ENCODE measurements around the gene GALNT7.

The GALNT7 gene

GRCh38 chr4:173316060-173316459 lies 147.4 kb downstream of the GALNT7 start:
- no peak for TF ChIP-seq CTCF (IDR thresholded peaks at IDR 0.05; ENCODE audit: low read depth, low read length)
- no peak for DNase-seq (ENCODE audit: extremely low read depth, low read depth)

GRCh38 chr4:173317004-173317403 lies 148.4 kb downstream of the GALNT7 start:
- TF ChIP-seq CTCF (IDR thresholded peaks at IDR 0.05; ENCODE audit: low read depth, low read length): no peak
- DNase-seq (ENCODE audit: extremely low read depth, low read depth): no peak

- no peak for DNase-seq (ENCODE audit: extremely low read depth, low read depth)
- TF ChIP-seq CTCF (IDR thresholded peaks at IDR 0.05; ENCODE audit: low read depth, low read length): no peak
These were observed 149.6 kb downstream of the GALNT7 start for GRCh38 chr4:173318240-173318639.

GRCh38 chr4:173318648-173319211 lies 150.1 kb downstream of the GALNT7 start:
- peak; percentile 7 for TF ChIP-seq CTCF (IDR thresholded peaks at IDR 0.05; ENCODE audit: low read depth, low read length)
- no peak for DNase-seq (ENCODE audit: extremely low read depth, low read depth)

GRCh38 chr4:173319696-173320095 lies 151.1 kb downstream of the GALNT7 start:
- DNase-seq (ENCODE audit: extremely low read depth, low read depth): no peak
- TF ChIP-seq CTCF (IDR thresholded peaks at IDR 0.05; ENCODE audit: low read depth, low read length): no peak

- DNase-seq (ENCODE audit: extremely low read depth, low read depth): no peak
- TF ChIP-seq CTCF (IDR thresholded peaks at IDR 0.05; ENCODE audit: low read depth, low read length): no peak
These were observed 156.6 kb downstream of the GALNT7 start for GRCh38 chr4:173325007-173325736.

- no peak for DNase-seq (ENCODE audit: extremely low read depth, low read depth)
- TF ChIP-seq CTCF (IDR thresholded peaks at IDR 0.05; ENCODE audit: low read depth, low read length): no peak
These were observed 159.8 kb downstream of the GALNT7 start for GRCh38 chr4:173328236-173328901.
